ENCODE data around the gene LSP1. TPM values are rescaled to one million over a fixed set of nuclear protein-coding genes. Genes with fewer than 3 reads are reported as not detected.

Gene LSP1
- total and polyA plus RNA-seq, 2 experiments from 2014 or later: 29.9 to 47.0 TPM

- DNase-seq (ENCODE audit: low spot score): no peak
- Histone ChIP-seq H2AFZ (no peak overlapping the region), H3K4me3 (no peak overlapping the region), H4K20me1 (ENCODE audit: insufficient read depth, poor library complexity, severe bottlenecking) (no peaks in the 10 kb centered on the region), H3K4me2 (no peak overlapping the region), H3K27me3 (no peaks in the 10 kb centered on the region), H3K4me1 (ENCODE audit: insufficient read depth) (no peaks in the 10 kb centered on the region), H3K27ac (no peak overlapping the region), H3K79me2 (no peaks in the 10 kb centered on the region), H3K9me3 (ENCODE audit: low read depth) (no peaks in the 10 kb centered on the region), H3K9me2 (replicated peaks; ENCODE audit: insufficient read depth) (no peaks in the 10 kb centered on the region), H3K36me3 (replicated peaks; ENCODE audit: insufficient read depth, low read depth) (no peaks in the 10 kb centered on the region)
- WGBS (ENCODE audit: low lambda C conversion rate, missing lambda C conversion rate): 74% methylated on average over 14 of the region's 14 CpGs
- TF ChIP-seq EZH2 (IDR thresholded peaks at IDR 0.05; ENCODE audit: borderline replicate concordance) (no peak), EZH2phosphoT487 (IDR thresholded peaks at IDR 0.05; ENCODE audit: low read depth, severe bottlenecking, unreplicated experiment) (no peak), CTCF (IDR thresholded peaks at IDR 0.05; ENCODE audit: poor library complexity) (no peak)
Measured at GRCh38 chr11:1820463-1821325, 32.2 kb upstream of the LSP1 start.

- no peak for TF ChIP-seq EZH2phosphoT487 (IDR thresholded peaks at IDR 0.05; ENCODE audit: low read depth, severe bottlenecking, unreplicated experiment)
- TF ChIP-seq CTCF (IDR thresholded peaks at IDR 0.05; ENCODE audit: poor library complexity): no peak
- no peak for TF ChIP-seq EZH2 (IDR thresholded peaks at IDR 0.05; ENCODE audit: borderline replicate concordance)
- no peak overlapping the region for H3K27ac ChIP-seq
- H4K20me1 ChIP-seq (ENCODE audit: insufficient read depth, poor library complexity, severe bottlenecking): no peaks in the 10 kb centered on the region
- no peak overlapping the region for H3K4me3 ChIP-seq
- H3K36me3 ChIP-seq (replicated peaks; ENCODE audit: insufficient read depth, low read depth): no peaks in the 10 kb centered on the region
- no peaks in the 10 kb centered on the region for H3K79me2 ChIP-seq
- no peaks in the 10 kb centered on the region for H3K9me2 ChIP-seq (replicated peaks; ENCODE audit: insufficient read depth)
- no peak for DNase-seq (ENCODE audit: low spot score)
- H3K4me1 ChIP-seq (ENCODE audit: insufficient read depth): no peaks in the 10 kb centered on the region
- no peaks in the 10 kb centered on the region for H3K9me3 ChIP-seq (ENCODE audit: low read depth)
- no peak overlapping the region for H2AFZ ChIP-seq
- no peaks in the 10 kb centered on the region for H3K27me3 ChIP-seq
- H3K4me2 ChIP-seq: no peak overlapping the region
Measured at GRCh38 chr11:1821562-1821961, 31.3 kb upstream of the LSP1 start.

- Histone ChIP-seq H3K36me3 (replicated peaks; ENCODE audit: insufficient read depth, low read depth) (no peaks in the 10 kb centered on the region), H2AFZ (no peak overlapping the region), H3K9me3 (ENCODE audit: low read depth) (no peaks in the 10 kb centered on the region), H3K4me1 (ENCODE audit: insufficient read depth) (peaks cover 11% of the 10 kb centered on the region), H3K27me3 (no peaks in the 10 kb centered on the region), H4K20me1 (ENCODE audit: insufficient read depth, poor library complexity, severe bottlenecking) (no peaks in the 10 kb centered on the region), H3K4me2 (no peak overlapping the region), H3K4me3 (no peak overlapping the region), H3K79me2 (no peaks in the 10 kb centered on the region), H3K9me2 (replicated peaks; ENCODE audit: insufficient read depth) (no peaks in the 10 kb centered on the region), H3K27ac (no peak overlapping the region)
- 89% methylated on average over 8 of the region's 8 CpGs for WGBS (ENCODE audit: low lambda C conversion rate, missing lambda C conversion rate)
- TF ChIP-seq CTCF (IDR thresholded peaks at IDR 0.05; ENCODE audit: poor library complexity) (no peak), EZH2 (IDR thresholded peaks at IDR 0.05; ENCODE audit: borderline replicate concordance) (no peak), EZH2phosphoT487 (IDR thresholded peaks at IDR 0.05; ENCODE audit: low read depth, severe bottlenecking, unreplicated experiment) (no peak)
- no peak for DNase-seq (ENCODE audit: low spot score)
Measured at GRCh38 chr11:1822648-1823375, 30.1 kb upstream of the LSP1 start.
